Hippocampal formation (tissue), 2 donors: Measurements from ENCODE around the gene USP30.
"Not testable (repeated sequence)": the region's sequence is repeated elsewhere in the genome, so short reads cannot be mapped to it uniquely, and the experiment has no call there.

Experiments
- DNase-seq, 2 donors: peaks; one replicate each; lab custom pipeline; 2025; lab: John Stamatoyannopoulos, UW

The USP30 gene

DNA sequence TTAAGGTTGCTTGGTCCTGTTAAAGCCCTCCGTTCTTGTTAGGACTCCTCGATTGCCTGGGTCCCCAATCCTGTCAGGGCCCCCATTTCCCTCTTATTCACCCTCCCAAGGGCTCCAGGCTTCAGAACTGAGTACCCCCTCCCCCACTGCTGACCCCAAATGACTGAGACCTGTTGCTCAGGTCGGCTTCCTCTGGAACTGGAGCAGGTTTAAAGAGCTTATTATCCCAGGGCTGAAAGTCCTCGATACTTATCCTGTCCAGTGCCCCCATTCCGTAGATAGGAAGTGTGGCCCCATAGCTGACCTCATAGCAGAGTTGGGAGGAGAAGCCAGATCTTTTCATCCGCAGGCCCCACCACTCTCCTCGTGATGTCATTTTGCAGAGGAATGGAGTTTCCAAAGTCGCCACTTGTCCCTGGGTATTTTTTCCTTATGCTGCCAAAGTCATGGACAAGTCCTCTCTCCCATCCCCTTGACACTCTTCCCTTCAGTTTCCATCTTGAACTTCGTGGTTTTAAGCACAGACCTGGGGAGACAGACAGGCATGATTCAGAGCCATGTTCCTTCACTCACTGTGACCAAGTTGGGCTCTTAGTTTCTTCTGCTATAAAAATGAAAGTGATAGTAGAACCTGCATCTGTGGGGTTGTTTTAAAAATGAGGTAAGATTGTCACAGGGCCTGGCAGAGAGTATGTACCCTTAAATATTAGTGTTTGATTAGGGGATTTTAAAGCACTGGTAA is 1.2 kb downstream of the USP30 start:
- no peak for DNase-seq

GRCh38 chr12:109054124-109054513 is 1.7 kb downstream of the USP30 start:
- DNase-seq = not testable (repeated sequence)

GRCh38 chr12:109054520-109054919 is 2.1 kb downstream of the USP30 start:
- DNase-seq = no peak

DNA sequence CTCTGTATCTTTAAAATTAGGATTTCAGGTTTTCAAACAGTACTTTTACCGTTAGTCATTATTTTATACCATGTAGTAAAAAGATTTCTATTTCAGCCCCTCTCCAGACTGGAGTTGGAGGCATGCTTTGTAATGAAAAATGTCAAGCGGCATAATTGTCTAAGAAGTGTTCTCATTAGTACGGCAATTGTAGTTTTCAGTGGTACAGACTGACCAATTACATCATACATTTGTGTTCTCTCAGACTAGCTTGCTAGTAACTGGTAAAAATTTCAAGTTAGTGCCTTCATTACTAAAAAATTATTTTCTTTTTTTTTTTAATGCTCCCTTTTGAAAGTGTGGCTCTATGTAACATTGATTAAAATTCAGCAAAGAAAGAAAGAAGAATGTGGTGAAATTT is 4.5 kb downstream of the USP30 start:
- peak in 1 of 2 donors; percentile 70 for DNase-seq

DNA sequence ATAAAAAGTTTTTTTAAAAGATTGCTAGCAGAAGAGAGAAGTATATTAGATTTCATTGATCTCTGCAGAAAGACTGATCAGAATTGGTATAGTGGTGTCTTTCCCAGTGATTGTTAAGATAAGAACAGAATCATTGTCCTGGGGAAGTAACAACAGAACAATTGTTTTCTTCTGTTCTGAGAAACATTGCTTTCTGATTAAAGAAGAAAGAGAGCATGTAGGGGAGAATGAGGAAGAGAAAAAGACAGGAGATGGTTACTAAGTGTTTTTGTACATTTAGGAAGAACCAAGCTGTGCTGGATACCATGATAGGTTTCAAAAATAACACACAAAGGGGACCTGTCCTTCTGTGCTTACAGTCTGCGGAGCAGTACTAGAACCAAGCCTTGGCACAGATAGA is 5.0 kb downstream of the USP30 start:
- DNase-seq = peak in 1 of 2 donors; percentile 75

GRCh38 chr12:109058773-109059172 is 6.4 kb downstream of the USP30 start:
- DNase-seq = no peak

GRCh38 chr12:109064143-109064542 is 11.8 kb downstream of the USP30 start:
- no peak for DNase-seq

- DNase-seq = no peak
Observed at GRCh38 chr12:109065154-109065852, 12.9 kb downstream of the USP30 start.

GRCh38 chr12:109065853-109066193 is 13.4 kb downstream of the USP30 start:
- no peak for DNase-seq

GRCh38 chr12:109069307-109070271 is 17.2 kb downstream of the USP30 start:
- DNase-seq = no peak

DNA sequence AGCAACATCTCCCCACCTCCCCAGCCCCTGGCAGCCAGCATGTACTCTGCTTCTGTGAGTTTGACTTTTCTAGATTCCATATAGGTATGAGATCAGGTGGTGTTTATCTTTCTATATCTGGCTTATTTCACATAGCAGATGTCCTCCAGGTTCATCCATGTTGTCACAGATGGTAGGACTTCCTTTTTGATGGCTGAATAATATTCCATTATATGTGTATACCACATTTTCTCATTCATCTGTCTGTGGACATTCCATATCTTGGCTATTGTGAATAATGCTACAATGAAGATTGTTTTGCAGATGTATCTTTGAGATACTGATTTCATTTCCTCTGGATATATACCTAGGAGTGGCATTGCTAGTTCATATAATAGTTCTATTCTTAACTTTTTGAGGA is 22.5 kb downstream of the USP30 start:
- no peak for DNase-seq

DNA sequence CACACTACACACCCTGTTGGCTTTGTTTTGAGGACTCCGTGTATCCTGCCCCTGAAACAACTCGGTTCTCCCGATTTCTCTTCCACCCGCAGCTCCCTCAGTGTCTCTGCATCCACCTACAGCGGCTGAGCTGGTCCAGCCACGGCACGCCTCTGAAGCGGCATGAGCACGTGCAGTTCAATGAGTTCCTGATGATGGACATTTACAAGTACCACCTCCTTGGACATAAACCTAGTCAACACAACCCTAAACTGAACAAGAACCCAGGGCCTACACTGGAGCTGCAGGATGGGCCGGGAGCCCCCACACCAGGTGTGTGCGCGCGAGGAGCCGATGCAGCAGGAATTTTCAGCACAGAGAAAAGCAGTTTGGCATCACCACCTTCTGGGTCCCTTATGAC is 30.4 kb downstream of the USP30 start:
- DNase-seq = no peak

GRCh38 chr12:109084425-109084824 is 32.0 kb downstream of the USP30 start:
- DNase-seq = no peak

GRCh38 chr12:109085590-109085989 is 33.2 kb downstream of the USP30 start:
- no peak for DNase-seq

DNA sequence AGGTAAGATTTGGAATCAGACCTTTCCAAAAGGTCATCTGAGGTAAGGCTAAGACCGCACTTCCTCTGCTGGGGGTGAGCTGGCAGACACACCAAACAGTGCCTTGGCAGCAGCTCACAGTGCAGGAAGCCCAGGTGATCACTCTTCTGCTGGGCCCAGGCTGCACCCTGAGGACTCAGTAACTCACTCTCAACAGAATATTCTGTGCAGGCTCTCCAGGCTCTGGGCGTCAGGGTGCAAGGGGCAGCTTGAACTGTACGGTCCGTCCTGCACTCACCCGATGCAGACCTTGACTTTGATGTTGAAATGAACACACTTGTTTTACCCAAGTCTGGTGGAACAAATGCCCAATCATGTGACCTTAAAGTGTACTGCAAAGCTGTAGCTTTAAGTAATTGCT is 34.9 kb downstream of the USP30 start:
- DNase-seq = no peak

- no peak for DNase-seq
Observed at GRCh38 chr12:109088818-109089217, 36.4 kb downstream of the USP30 start.

GRCh38 chr12:109089683-109090082 is 37.3 kb downstream of the USP30 start:
- DNase-seq = no peak

GRCh38 chr12:109092497-109093021 is 40.2 kb downstream of the USP30 start:
- no peak for DNase-seq

- DNase-seq = peak; percentile 77 to 89
Observed at GRCh38 chr12:109093022-109093918, 40.9 kb downstream of the USP30 start, which contains the start of gene ALKBH2. Gene ALKBH2, minus strand, starts transcription at chr12:109093472. Its CDS starts 686 bp downstream, at chr12:109092786.

DNA sequence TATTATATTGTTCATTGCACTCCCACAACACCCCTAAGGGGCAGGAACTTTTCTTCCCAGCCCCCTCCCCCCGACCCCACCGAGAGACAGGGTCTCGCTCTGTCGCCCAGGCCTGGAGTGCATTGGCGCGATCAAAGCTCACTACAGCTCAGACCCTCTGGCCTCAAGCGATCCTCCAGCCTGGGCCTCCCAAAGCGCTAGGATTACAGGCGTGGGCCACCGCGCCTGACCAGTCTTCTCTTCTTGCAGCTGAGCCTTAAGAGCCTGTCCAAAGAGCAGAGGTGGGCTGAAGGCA is 44.7 kb downstream of the USP30 start:
- DNase-seq = no peak
